H9 (cell line): ENCODE data around the gene HECW1. TPM values are rescaled to one million over a fixed set of nuclear protein-coding genes. Genes with fewer than 3 reads are reported as not detected.

Source experiments
- DNase-seq: peaks from one replicate; pipeline ENCODE4 v3.0.0-alpha.2; 2017
- H2AFZ ChIP-seq: one replicate; pipeline ENCODE4 v1.6.1; 2013; ENCODE audit warnings: mild to moderate bottlenecking, low read length, control low read depth, moderate library complexity
- H2AK5ac ChIP-seq: 2 replicates; pipeline ENCODE4 v1.6.1; 2013; ENCODE audit warnings: low read length, control low read depth, mixed read lengths; ENCODE audit not compliant: insufficient read length
- H2BK120ac ChIP-seq: one replicate; pipeline ENCODE4 v1.6.1; 2013; ENCODE audit warnings: low read depth, mild to moderate bottlenecking, low read length, control low read depth, inconsistent platforms; ENCODE audit not compliant: poor library complexity, severe bottlenecking
- H2BK12ac ChIP-seq: 2 replicates; pipeline ENCODE4 v1.6.1; 2013; ENCODE audit warnings: low read length, control low read depth, mixed read lengths, low read depth; ENCODE audit not compliant: insufficient read length
- H2BK15ac ChIP-seq: 2 replicates; pipeline ENCODE4 v1.6.1; 2013; ENCODE audit warnings: low read depth, low read length, control low read depth
- H2BK20ac ChIP-seq: one replicate; pipeline ENCODE4 v1.6.1; 2013; ENCODE audit warnings: low read depth, mild to moderate bottlenecking, low read length, control low read depth, inconsistent platforms; ENCODE audit not compliant: poor library complexity, severe bottlenecking
- H2BK5ac ChIP-seq: 2 replicates; pipeline ENCODE4 v1.6.1; 2013; ENCODE audit warnings: low read length, control low read depth, mixed read lengths; ENCODE audit not compliant: insufficient read length
- H3K14ac ChIP-seq: 2 replicates; pipeline ENCODE4 v1.6.1; 2013; ENCODE audit warnings: low read length, control low read depth; ENCODE audit not compliant: insufficient read depth
- H3K18ac ChIP-seq: 2 replicates; pipeline ENCODE4 v1.6.1; 2013; ENCODE audit warnings: low read depth, mild to moderate bottlenecking, mixed read lengths, low read length, control low read depth; ENCODE audit not compliant: insufficient read length
- H3K23ac ChIP-seq: 2 replicates; pipeline ENCODE4 v1.6.1; 2013; ENCODE audit warnings: low read length, control low read depth, mixed read lengths, low read depth; ENCODE audit not compliant: insufficient read length
- H3K23me2 ChIP-seq: 2 replicates; pipeline ENCODE4 v1.6.1; 2013; ENCODE audit warnings: low read depth, mild to moderate bottlenecking, mixed read lengths, low read length, control low read depth; ENCODE audit not compliant: insufficient read length, poor library complexity, severe bottlenecking
- H3K27ac ChIP-seq: 2 replicates; pipeline ENCODE4 v1.5.1; 2013; ENCODE audit warnings: low read length, control low read depth, mixed read lengths, low read depth; ENCODE audit not compliant: insufficient read length
- H3K27me3 ChIP-seq: 2 replicates; pipeline ENCODE4 v1.6.1; 2013; ENCODE audit warnings: low read length, control low read depth, inconsistent platforms; ENCODE audit not compliant: insufficient read depth
- H3K4ac ChIP-seq: 2 replicates; pipeline ENCODE4 v1.6.1; 2013; ENCODE audit warnings: low read depth, mild to moderate bottlenecking, control low read depth, inconsistent platforms, low read length, moderate library complexity
- H3K4me1 ChIP-seq: 2 replicates; pipeline ENCODE4 v1.6.1; 2013; ENCODE audit warnings: low read length, control low read depth, inconsistent platforms; ENCODE audit not compliant: insufficient read depth
- H3K4me2 ChIP-seq: 2 replicates; pipeline ENCODE4 v1.6.1; 2013; ENCODE audit warnings: low read length, control low read depth, mixed read lengths; ENCODE audit not compliant: insufficient read length, insufficient read depth
- H3K56ac ChIP-seq: 2 replicates; pipeline ENCODE4 v1.6.1; 2013; ENCODE audit warnings: low read depth, mild to moderate bottlenecking, mixed read lengths, low read length, control low read depth; ENCODE audit not compliant: insufficient read length
- H3K79me1 ChIP-seq: 2 replicates; pipeline ENCODE4 v1.6.1; 2013; ENCODE audit warnings: low read depth, mild to moderate bottlenecking, moderate library complexity, low read length, control low read depth, inconsistent platforms; ENCODE audit not compliant: insufficient read depth, poor library complexity, severe bottlenecking
- H3K79me2 ChIP-seq: 2 replicates; pipeline ENCODE4 v1.6.1; 2013; ENCODE audit warnings: low read length, control low read depth, inconsistent platforms; ENCODE audit not compliant: insufficient read depth
- H3K9ac ChIP-seq: 2 replicates; pipeline ENCODE4 v1.6.1; 2013; ENCODE audit warnings: low read length, control low read depth, mixed read lengths; ENCODE audit not compliant: insufficient read length; ENCODE audit errors: extremely low read depth
- H3K9me3 ChIP-seq: one replicate; pipeline ENCODE4 v1.6.1; 2013; ENCODE audit warnings: low read depth, low read length, inconsistent platforms; ENCODE audit not compliant: control insufficient read depth
- H3T11ph ChIP-seq: one replicate; pipeline ENCODE4 v1.6.1; 2013; ENCODE audit warnings: mild to moderate bottlenecking, low read length, control low read depth, inconsistent platforms
- H4K20me1 ChIP-seq: one replicate; pipeline ENCODE4 v1.6.1; 2013; ENCODE audit not compliant: control insufficient read depth, insufficient read length, insufficient read depth
- H4K5ac ChIP-seq: 2 replicates; pipeline ENCODE4 v1.6.1; 2013; ENCODE audit warnings: low read depth, mild to moderate bottlenecking, mixed read lengths, low read length, control low read depth; ENCODE audit not compliant: insufficient read length
- H4K8ac ChIP-seq: replicated peaks from 2 replicates; pipeline ENCODE4 v1.6.1; 2013; ENCODE audit warnings: low read length, control low read depth, mixed read lengths, low read depth; ENCODE audit not compliant: insufficient read length
- H4K91ac ChIP-seq: 2 replicates; pipeline ENCODE4 v1.6.1; 2013; ENCODE audit warnings: low read depth, mild to moderate bottlenecking, moderate library complexity, mixed read lengths, low read length, control low read depth; ENCODE audit not compliant: insufficient read length
- H3K27ac Mint-ChIP-seq, 3 experiments: 2 replicates in 2 of 3; 3 replicates in 1 of 3; pipeline ENCODE4 v1.8.0; 2020 to 2021; ENCODE audit warnings: mixed read lengths in 3 of 3, mild to moderate bottlenecking in 1 of 3, moderate library complexity in 1 of 3
- H3K27me3 Mint-ChIP-seq: 2 replicates; pipeline ENCODE4 v1.8.0; 2021; ENCODE audit warnings: low read depth, mild to moderate bottlenecking, moderate library complexity, mixed read lengths
- H3K36me3 Mint-ChIP-seq, 3 experiments: 2 replicates in 2 of 3; 3 replicates in 1 of 3; pipeline ENCODE4 v1.8.0; 2020 to 2021; ENCODE audit warnings: low read depth in 3 of 3, mixed read lengths in 3 of 3; ENCODE audit not compliant: insufficient read depth in 1 of 3
- H3K4me1 Mint-ChIP-seq, 2 experiments: 2 replicates each; pipeline ENCODE4 v1.8.0; 2020; ENCODE audit warnings: mixed read lengths in 2 of 2
- H3K4me3 Mint-ChIP-seq, 2 experiments: 2 replicates in 1 of 2; 3 replicates in 1 of 2; pipeline ENCODE4 v1.8.0; 2020 to 2021; ENCODE audit warnings: mild to moderate bottlenecking in 2 of 2, mixed read lengths in 2 of 2, moderate library complexity in 1 of 2
- H3K9me3 Mint-ChIP-seq, 2 experiments: 2 replicates in 1 of 2; 3 replicates in 1 of 2; pipeline ENCODE4 v1.8.0; 2020; ENCODE audit warnings: mild to moderate bottlenecking in 2 of 2, mixed read lengths in 2 of 2, moderate library complexity in 1 of 2
- CTCF ChIP-seq: fragments of 200-600 bp; sonication (generic); conservative IDR thresholded peaks from 3 replicates; pipeline ENCODE4 v1.8.0; 2021; ENCODE audit warnings: antibody characterized with exemption, mild to moderate bottlenecking
- WGBS: extraction: QIAGEN DNeasy Blood & Tissue Kit; methylation state at CpG from one replicate; pipeline ENCODE4 v1.1.7; 2013; ENCODE audit warnings: missing lambda C conversion rate, low lambda C conversion rate, mixed read lengths; ENCODE audit not compliant: insufficient read length; ENCODE audit errors: extremely low coverage; 5-methylcytosine and 5-hydroxymethylcytosine counted together
- total RNA-seq: library from RNA; stranded (reverse); gene quantifications from 2 replicates; pipeline ENCODE4 v1.2.1, GENCODE V29; 2021

Gene HECW1
- total RNA-seq, 1 experiment from 2014 or later, result 5.0 TPM

- Histone ChIP-seq H2BK20ac (no peak overlapping the region), H3K4me1 (no peaks in the 10 kb centered on the region), H3K14ac (no peak overlapping the region), H4K91ac (no peak overlapping the region), H2AFZ (no peak overlapping the region), H3K4me2 (no peak overlapping the region), H3K23me2 (no peaks in the 10 kb centered on the region), H2BK15ac (no peak overlapping the region), H3K56ac (no peak overlapping the region), H2BK120ac (no peak overlapping the region), H3K18ac (no peak overlapping the region), H2BK12ac (no peak overlapping the region), H4K20me1 (no peaks in the 10 kb centered on the region), H4K8ac (no peak overlapping the region), H2BK5ac (no peak overlapping the region), H3K79me1 (no peaks in the 10 kb centered on the region), H3K23ac (no peak overlapping the region), H3K79me2 (no peaks in the 10 kb centered on the region), H3T11ph (no peak overlapping the region), H3K9ac (no peak overlapping the region), H3K4ac (no peak overlapping the region), H3K27me3 (no peaks in the 10 kb centered on the region), H3K27ac (no peak overlapping the region), H4K5ac (no peak overlapping the region), H3K9me3 (no peaks in the 10 kb centered on the region), H2AK5ac (no peak overlapping the region)
- peak; percentile 36 for DNase-seq
- WGBS, result no CpG with 5 or more reads among the region's 9 CpGs
- Mint-ChIP-seq H3K27ac (no peak overlapping the region; a peak in 1 of 7 replicates), H3K9me3 (no peaks in the 10 kb centered on the region), H3K36me3 (no peaks in the 10 kb centered on the region; a peak in 1 of 7 replicates), H3K27me3 (no peaks in the 10 kb centered on the region), H3K4me1 (peaks cover 17 to 22% of the 10 kb centered on the region in 2 experiments), H3K4me3 (no peak overlapping the region)
- peak; percentile 51; the same call in 2 of the 3 replicates for TF ChIP-seq CTCF
Measured at GRCh38 chr7:43511029-43511428, 398.6 kb downstream of the HECW1 start.
